H1 (cell line): ENCODE data around the gene CSE1L.

Experiments
- CEBPB ChIP-seq: IDR thresholded peaks from 2 replicates; pipeline ENCODE4 v1.6.1; 2012; ENCODE audit warnings: low read depth, low read length
- CHD2 ChIP-seq: IDR thresholded peaks from 2 replicates; pipeline ENCODE4 v1.6.1; 2012; ENCODE audit warnings: low read length, improper control_type of control experiment
- EP300 ChIP-seq, 2 experiments: IDR thresholded peaks; 1 replicate in 1 of 2; 2 replicates in 1 of 2; pipeline ENCODE4 v1.6.1; 2011 to 2012; ENCODE audit warnings: low read depth in 2 of 2, low read length in 2 of 2, mild to moderate bottlenecking in 2 of 2, borderline replicate concordance in 1 of 2, inconsistent platforms in 1 of 2, moderate library complexity in 1 of 2
- JUN ChIP-seq: IDR thresholded peaks from 2 replicates; pipeline ENCODE4 v1.6.1; 2011; ENCODE audit warnings: low read depth, mild to moderate bottlenecking, improper control_type of control experiment, low read length
- POLR2A ChIP-seq, 2 experiments: IDR thresholded peaks; 1 replicate in 1 of 2; 2 replicates in 1 of 2; pipeline ENCODE4 v1.6.1; 2011; ENCODE audit warnings: low read depth in 2 of 2, low read length in 2 of 2, mild to moderate bottlenecking in 2 of 2; ENCODE audit errors: control extremely low read depth in 1 of 2
- POLR2AphosphoS5 ChIP-seq: IDR thresholded peaks from 2 replicates; pipeline ENCODE4 v1.6.1; 2011; ENCODE audit warnings: low read depth, low read length
- RNF2 ChIP-seq: fragments of 200-900, 300-1000 bp; sonication (generic); IDR thresholded peaks from 2 replicates; pipeline ENCODE4 v1.7.1; 2016; ENCODE audit warnings: borderline replicate concordance, low read depth, mild to moderate bottlenecking, antibody characterized with exemption, low read length; ENCODE audit not compliant: poor library complexity, severe bottlenecking; ENCODE audit errors: missing control alignments
- SIN3A ChIP-seq, 2 experiments: IDR thresholded peaks in 1 of 2; conservative IDR thresholded peaks in 1 of 2; 2 replicates each; pipeline ENCODE4 v1.6.1; 2011 to 2012; ENCODE audit warnings: low read length in 2 of 2, improper control_type of control experiment in 1 of 2, low read depth in 1 of 2, mild to moderate bottlenecking in 1 of 2
- SP1 ChIP-seq: IDR thresholded peaks from 2 replicates; pipeline ENCODE4 v1.6.1; 2011; ENCODE audit warnings: low read depth, low read length
- TAF1 ChIP-seq: IDR thresholded peaks from 2 replicates; pipeline ENCODE4 v1.6.1; 2011; ENCODE audit warnings: mild to moderate bottlenecking, low read depth, low read length
- YY1 ChIP-seq: IDR thresholded peaks from 2 replicates; pipeline ENCODE4 v1.6.1; 2011; ENCODE audit warnings: low read depth, mild to moderate bottlenecking, low read length
- TF ChIP-seq, protein P1 (sequence below), 3 experiments: IDR thresholded peaks; 1 replicate in 2 of 3; 2 replicates in 1 of 3; pipeline versions ENCODE4 v1.5.1 to v1.6.1; 2011; ENCODE audit warnings: low read length in 3 of 3, mild to moderate bottlenecking in 3 of 3, inconsistent platforms in 2 of 3, low read depth in 1 of 3, moderate library complexity in 1 of 3; ENCODE audit not compliant: insufficient read depth in 1 of 3; ENCODE audit errors: control extremely low read depth in 1 of 3
- TF ChIP-seq, protein P2 (sequence below): IDR thresholded peaks from 2 replicates; pipeline ENCODE4 v1.6.1; 2012; ENCODE audit warnings: low read length, inconsistent platforms
- TF ChIP-seq, protein P3 (sequence below): IDR thresholded peaks from 2 replicates; pipeline ENCODE4 v1.6.1; 2011; ENCODE audit warnings: low read depth, mild to moderate bottlenecking, low read length; ENCODE audit not compliant: insufficient read depth

DNA sequence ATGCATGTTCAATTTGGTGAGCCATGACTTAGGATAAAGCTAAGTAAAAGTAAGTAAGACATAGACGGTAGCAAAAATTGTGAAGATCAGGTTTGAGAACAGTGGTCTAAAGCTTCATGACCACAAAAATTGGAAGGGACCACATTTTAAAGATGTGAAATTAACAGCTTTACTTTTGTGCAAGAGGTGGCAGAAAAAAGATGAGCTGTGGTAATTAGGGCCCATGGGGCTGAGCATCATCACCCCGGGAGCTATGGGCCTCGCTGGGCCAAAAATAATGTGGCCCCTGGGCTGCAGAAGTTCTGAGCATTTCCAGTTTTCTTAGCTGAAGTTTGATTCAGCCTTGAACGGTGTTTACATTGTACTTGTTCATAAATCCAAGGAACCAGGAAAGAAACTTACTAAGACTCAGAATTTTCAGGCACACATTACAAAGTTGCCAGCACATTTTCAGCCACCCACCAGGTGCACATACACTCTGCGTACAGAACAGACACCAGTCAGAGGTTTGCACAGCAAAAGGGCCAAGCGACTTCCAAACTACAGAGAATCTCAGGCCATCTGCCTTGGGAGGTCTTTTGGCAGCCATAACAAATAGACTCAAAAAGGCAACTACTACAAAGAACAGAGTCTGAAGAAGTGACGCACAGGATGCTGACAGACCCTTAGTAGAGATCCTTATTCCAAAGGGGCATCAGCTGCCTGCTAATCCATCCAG, 57.7 kb downstream of the CSE1L start:
- TF ChIP-seq RNF2 (no peak), CHD2 (no peak), JUN (no peak), POLR2AphosphoS5 (no peak; the same call in none of the 2 replicates), YY1 (no peak), SP1 (no peak), SIN3A (conservative IDR thresholded peaks at IDR 0.05 in 1 of 2, IDR thresholded peaks at IDR 0.05 in 1 of 2; ENCODE audit: low read depth in 1 of 2, low read length in 2 of 2) (no peak), POLR2A (IDR thresholded peaks at IDR 0.05; ENCODE audit: control extremely low read depth in 1 of 2, low read depth in 2 of 2, low read length in 2 of 2) (no peak), TAF1 (no peak), EP300 (IDR thresholded peaks at IDR 0.05; ENCODE audit: borderline replicate concordance in 1 of 2, low read depth in 2 of 2, low read length in 2 of 2) (no peak), CEBPB (no peak)
- TF ChIP-seq, protein P1, sequence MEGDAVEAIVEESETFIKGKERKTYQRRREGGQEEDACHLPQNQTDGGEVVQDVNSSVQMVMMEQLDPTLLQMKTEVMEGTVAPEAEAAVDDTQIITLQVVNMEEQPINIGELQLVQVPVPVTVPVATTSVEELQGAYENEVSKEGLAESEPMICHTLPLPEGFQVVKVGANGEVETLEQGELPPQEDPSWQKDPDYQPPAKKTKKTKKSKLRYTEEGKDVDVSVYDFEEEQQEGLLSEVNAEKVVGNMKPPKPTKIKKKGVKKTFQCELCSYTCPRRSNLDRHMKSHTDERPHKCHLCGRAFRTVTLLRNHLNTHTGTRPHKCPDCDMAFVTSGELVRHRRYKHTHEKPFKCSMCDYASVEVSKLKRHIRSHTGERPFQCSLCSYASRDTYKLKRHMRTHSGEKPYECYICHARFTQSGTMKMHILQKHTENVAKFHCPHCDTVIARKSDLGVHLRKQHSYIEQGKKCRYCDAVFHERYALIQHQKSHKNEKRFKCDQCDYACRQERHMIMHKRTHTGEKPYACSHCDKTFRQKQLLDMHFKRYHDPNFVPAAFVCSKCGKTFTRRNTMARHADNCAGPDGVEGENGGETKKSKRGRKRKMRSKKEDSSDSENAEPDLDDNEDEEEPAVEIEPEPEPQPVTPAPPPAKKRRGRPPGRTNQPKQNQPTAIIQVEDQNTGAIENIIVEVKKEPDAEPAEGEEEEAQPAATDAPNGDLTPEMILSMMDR (IDR thresholded peaks at IDR 0.05; ENCODE audit: control extremely low read depth in 1 of 3, insufficient read depth in 1 of 3, low read depth in 1 of 3, low read length in 3 of 3): no peak
- TF ChIP-seq, protein P2, sequence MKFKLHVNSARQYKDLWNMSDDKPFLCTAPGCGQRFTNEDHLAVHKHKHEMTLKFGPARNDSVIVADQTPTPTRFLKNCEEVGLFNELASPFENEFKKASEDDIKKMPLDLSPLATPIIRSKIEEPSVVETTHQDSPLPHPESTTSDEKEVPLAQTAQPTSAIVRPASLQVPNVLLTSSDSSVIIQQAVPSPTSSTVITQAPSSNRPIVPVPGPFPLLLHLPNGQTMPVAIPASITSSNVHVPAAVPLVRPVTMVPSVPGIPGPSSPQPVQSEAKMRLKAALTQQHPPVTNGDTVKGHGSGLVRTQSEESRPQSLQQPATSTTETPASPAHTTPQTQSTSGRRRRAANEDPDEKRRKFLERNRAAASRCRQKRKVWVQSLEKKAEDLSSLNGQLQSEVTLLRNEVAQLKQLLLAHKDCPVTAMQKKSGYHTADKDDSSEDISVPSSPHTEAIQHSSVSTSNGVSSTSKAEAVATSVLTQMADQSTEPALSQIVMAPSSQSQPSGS: 0 out of 2 replicates have a peak, but pooled peaks have one; percentile 10
- TF ChIP-seq, protein P3, sequence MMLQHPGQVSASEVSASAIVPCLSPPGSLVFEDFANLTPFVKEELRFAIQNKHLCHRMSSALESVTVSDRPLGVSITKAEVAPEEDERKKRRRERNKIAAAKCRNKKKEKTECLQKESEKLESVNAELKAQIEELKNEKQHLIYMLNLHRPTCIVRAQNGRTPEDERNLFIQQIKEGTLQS: no peak
